Muscle of leg (tissue), 11 donors: Measurements from ENCODE around the gene DHCR24. TPM values are rescaled to one million over a fixed set of nuclear protein-coding genes. Genes with fewer than 3 reads are reported as not detected.

ENCODE experiments used
- DNase-seq: peaks from one replicate; pipeline ENCODE4 v3.0.0; 2013
- H3K27ac ChIP-seq: one replicate; pipeline ENCODE4 v1.5.1; 2013; ENCODE audit warnings: mild to moderate bottlenecking, low read length, control low read depth
- H3K27me3 ChIP-seq: one replicate; pipeline ENCODE4 v1.6.1; 2013; ENCODE audit warnings: low read length; ENCODE audit not compliant: control insufficient read depth, insufficient read depth
- H3K36me3 ChIP-seq: one replicate; pipeline ENCODE4 v1.6.1; 2013; ENCODE audit warnings: low read length; ENCODE audit not compliant: control insufficient read depth, insufficient read depth
- H3K4me1 ChIP-seq: one replicate; pipeline ENCODE4 v1.6.1; 2013; ENCODE audit warnings: low read length; ENCODE audit not compliant: control insufficient read depth, insufficient read depth
- H3K4me3 ChIP-seq: one replicate; pipeline ENCODE4 v1.5.1; 2013; ENCODE audit warnings: low read length, control low read depth
- H3K9me3 ChIP-seq: replicated peaks from 2 replicates; pipeline ENCODE4 v1.6.1; 2013; ENCODE audit warnings: low read depth, low read length; ENCODE audit not compliant: control insufficient read depth
- WGBS: methylation state at CpG from one replicate; pipeline ENCODE4 v1.1.5; 2013; ENCODE audit warnings: missing lambda C conversion rate; ENCODE audit not compliant: insufficient coverage; 5-methylcytosine and 5-hydroxymethylcytosine counted together
- polyA plus RNA-seq, 8 donors: library from polyadenylated mRNA; unstranded; fragments of 120-200 nt; gene quantifications; one replicate each; pipeline versions ENCODE4 v1.2.1 to v1.2.3, GENCODE V29; 2013; ENCODE audit warnings: inconsistent platforms in 1 of 8, low replicate concordance in 1 of 8; ENCODE audit not compliant: insufficient read length in 8 of 8, insufficient read depth in 1 of 8
- total RNA-seq: library from RNA; stranded (reverse); fragments of 120-200 nt; gene quantifications from one replicate; pipeline ENCODE4 v1.2.4, GENCODE V29; 2013

The DHCR24 gene
- total and polyA plus RNA-seq, 9 donors: 12.2 to 32.7 (median 23.6) TPM

GRCh38 chr1:54846716-54847284 is 40.2 kb downstream of the DHCR24 start:
- peaks cover 23% of the 10 kb centered on the region for H3K36me3 ChIP-seq
- H3K9me3 ChIP-seq: no peaks in the 10 kb centered on the region
- no peak for DNase-seq
- WGBS: 90% methylated on average over 7 of the region's 9 CpGs
- no peaks in the 10 kb centered on the region for H3K4me1 ChIP-seq
- H3K4me3 ChIP-seq: no peak overlapping the region
- H3K27ac ChIP-seq: no peak overlapping the region
- H3K27me3 ChIP-seq: no peaks in the 10 kb centered on the region

GRCh38 chr1:54846301-54846700 is 40.7 kb downstream of the DHCR24 start:
- WGBS: 100% methylated on average over 3 of the region's 3 CpGs
- Histone ChIP-seq H3K27ac (no peak overlapping the region), H3K4me1 (no peaks in the 10 kb centered on the region), H3K4me3 (no peak overlapping the region), H3K36me3 (peaks cover 18% of the 10 kb centered on the region), H3K27me3 (no peaks in the 10 kb centered on the region), H3K9me3 (no peaks in the 10 kb centered on the region)
- DNase-seq: no peak

- Histone ChIP-seq H3K27ac (no peak overlapping the region), H3K4me3 (no peak overlapping the region), H3K4me1 (no peaks in the 10 kb centered on the region), H3K36me3 (peaks cover 12% of the 10 kb centered on the region), H3K9me3 (no peaks in the 10 kb centered on the region), H3K27me3 (no peaks in the 10 kb centered on the region)
- WGBS: 93% methylated on average over 1 of the region's 5 CpGs
- no peak for DNase-seq
These were observed 41.2 kb downstream of the DHCR24 start for GRCh38 chr1:54845772-54846171.

- H3K36me3 ChIP-seq: peaks cover 8% of the 10 kb centered on the region
- 60% methylated on average over 1 of the region's 3 CpGs for WGBS
- no peaks in the 10 kb centered on the region for H3K9me3 ChIP-seq
- H3K27me3 ChIP-seq: no peaks in the 10 kb centered on the region
- no peak for DNase-seq
- no peaks in the 10 kb centered on the region for H3K4me1 ChIP-seq
- no peak overlapping the region for H3K27ac ChIP-seq
- H3K4me3 ChIP-seq: no peak overlapping the region
These were observed 42.4 kb downstream of the DHCR24 start for GRCh38 chr1:54844564-54844963.

GRCh38 chr1:54843449-54843848 is 43.5 kb downstream of the DHCR24 start:
- H3K4me1 ChIP-seq: no peaks in the 10 kb centered on the region
- no peaks in the 10 kb centered on the region for H3K27me3 ChIP-seq
- 92% methylated on average over 4 of the region's 5 CpGs for WGBS
- H3K36me3 ChIP-seq: peaks cover 2% of the 10 kb centered on the region
- no peaks in the 10 kb centered on the region for H3K9me3 ChIP-seq
- H3K27ac ChIP-seq: no peak overlapping the region
- no peak for DNase-seq
- H3K4me3 ChIP-seq: no peak overlapping the region

GRCh38 chr1:54842963-54843362 is 44.0 kb downstream of the DHCR24 start:
- no peak for DNase-seq
- no peaks in the 10 kb centered on the region for H3K27me3 ChIP-seq
- H3K36me3 ChIP-seq: no peaks in the 10 kb centered on the region
- no peaks in the 10 kb centered on the region for H3K9me3 ChIP-seq
- H3K27ac ChIP-seq: no peak overlapping the region
- no CpG with 5 or more reads among the region's 9 CpGs for WGBS
- H3K4me1 ChIP-seq: no peaks in the 10 kb centered on the region
- no peak overlapping the region for H3K4me3 ChIP-seq

GRCh38 chr1:54842206-54842915 is 44.6 kb downstream of the DHCR24 start:
- H3K9me3 ChIP-seq: no peaks in the 10 kb centered on the region
- 80% methylated on average over 4 of the region's 10 CpGs for WGBS
- H3K27me3 ChIP-seq: no peaks in the 10 kb centered on the region
- H3K4me1 ChIP-seq: no peaks in the 10 kb centered on the region
- no peak overlapping the region for H3K4me3 ChIP-seq
- H3K27ac ChIP-seq: no peak overlapping the region
- DNase-seq: no peak
- no peaks in the 10 kb centered on the region for H3K36me3 ChIP-seq

GRCh38 chr1:54839824-54840223 is 47.2 kb downstream of the DHCR24 start:
- H3K4me1 ChIP-seq: no peaks in the 10 kb centered on the region
- 50% methylated on average over 2 of the region's 2 CpGs for WGBS
- H3K4me3 ChIP-seq: no peak overlapping the region
- H3K27ac ChIP-seq: no peak overlapping the region
- H3K9me3 ChIP-seq: no peaks in the 10 kb centered on the region
- peaks cover 6% of the 10 kb centered on the region for H3K27me3 ChIP-seq
- DNase-seq: no peak
- H3K36me3 ChIP-seq: no peaks in the 10 kb centered on the region

- no peaks in the 10 kb centered on the region for H3K36me3 ChIP-seq
- no peak overlapping the region for H3K27ac ChIP-seq
- H3K9me3 ChIP-seq: no peaks in the 10 kb centered on the region
- peaks cover 6% of the 10 kb centered on the region for H3K27me3 ChIP-seq
- H3K4me1 ChIP-seq: no peaks in the 10 kb centered on the region
- WGBS: 71% methylated on average over 1 of the region's 5 CpGs
- H3K4me3 ChIP-seq: no peak overlapping the region
- no peak for DNase-seq
These were observed 48.3 kb downstream of the DHCR24 start for GRCh38 chr1:54838565-54839180.

GRCh38 chr1:54837002-54837853 is 49.8 kb downstream of the DHCR24 start:
- H3K27ac ChIP-seq: no peak overlapping the region
- DNase-seq: no peak
- no peaks in the 10 kb centered on the region for H3K4me1 ChIP-seq
- no peaks in the 10 kb centered on the region for H3K9me3 ChIP-seq
- no peak overlapping the region for H3K4me3 ChIP-seq
- H3K36me3 ChIP-seq: no peaks in the 10 kb centered on the region
- WGBS: 54% methylated on average over 2 of the region's 6 CpGs
- H3K27me3 ChIP-seq: peaks cover 14% of the 10 kb centered on the region
